Limb (tissue), 2 donors: ENCODE results near the gene PLXNA2.

Source experiments
- DNase-seq, 2 donors: peaks; one replicate each; pipeline ENCODE4 v3.0.0-alpha.2; 2016; ENCODE audit errors: extremely low spot score in 2 of 2

The PLXNA2 gene

DNA sequence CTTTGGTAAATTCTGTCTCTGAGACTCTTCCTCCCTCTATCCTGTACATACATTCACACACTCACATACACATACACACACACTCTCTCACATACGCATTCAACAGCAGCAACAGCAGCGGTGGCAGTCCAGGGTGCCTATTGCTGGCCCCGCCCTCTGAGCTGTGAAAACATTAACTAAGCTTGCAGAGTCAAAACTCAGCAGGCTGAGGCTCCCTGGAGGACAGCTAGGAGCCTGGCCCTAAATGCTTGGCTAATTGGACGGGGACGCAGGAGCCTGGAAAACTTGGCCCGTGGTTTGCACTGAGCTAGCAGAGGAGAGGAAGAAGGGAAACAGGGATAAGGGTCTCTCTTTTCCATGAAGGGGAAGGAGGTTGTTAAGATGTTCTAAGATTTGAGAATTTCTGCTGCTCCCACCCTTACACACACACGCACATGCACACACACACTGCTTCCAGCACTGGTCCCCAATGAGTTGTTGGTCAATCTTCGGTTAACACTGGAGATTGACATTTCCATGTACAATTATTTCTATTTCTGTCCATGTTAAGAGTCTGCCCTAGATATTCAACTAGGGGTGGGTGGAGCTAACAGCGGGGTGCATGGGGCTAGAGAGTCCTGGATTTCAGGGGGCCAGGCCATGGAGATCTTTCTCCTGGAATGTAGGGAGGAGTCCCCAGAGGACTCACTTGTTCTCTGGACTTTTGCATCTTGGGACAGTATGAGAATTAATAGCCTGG lies 94.2 kb downstream of the PLXNA2 start:
- no peak for DNase-seq

DNA sequence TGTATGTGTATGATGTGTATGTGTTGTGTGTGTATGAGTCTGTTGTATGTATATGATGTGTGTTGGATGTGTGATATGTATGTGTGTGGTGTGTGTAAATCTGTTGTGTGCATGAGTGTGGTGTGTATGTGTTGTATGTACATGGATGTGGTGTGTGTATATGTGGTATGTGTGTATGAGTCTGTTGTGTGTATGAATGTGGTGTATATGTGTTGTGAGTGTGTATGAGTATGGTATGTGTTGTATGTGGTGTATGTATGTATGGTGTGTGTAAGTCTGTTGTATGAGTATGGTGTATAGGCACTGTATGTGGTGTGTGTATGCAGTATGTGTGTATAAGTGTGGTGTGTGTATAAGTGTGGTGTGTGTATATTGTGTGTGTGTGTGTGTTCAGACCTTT lies 95.0 kb downstream of the PLXNA2 start:
- DNase-seq: no peak

DNA sequence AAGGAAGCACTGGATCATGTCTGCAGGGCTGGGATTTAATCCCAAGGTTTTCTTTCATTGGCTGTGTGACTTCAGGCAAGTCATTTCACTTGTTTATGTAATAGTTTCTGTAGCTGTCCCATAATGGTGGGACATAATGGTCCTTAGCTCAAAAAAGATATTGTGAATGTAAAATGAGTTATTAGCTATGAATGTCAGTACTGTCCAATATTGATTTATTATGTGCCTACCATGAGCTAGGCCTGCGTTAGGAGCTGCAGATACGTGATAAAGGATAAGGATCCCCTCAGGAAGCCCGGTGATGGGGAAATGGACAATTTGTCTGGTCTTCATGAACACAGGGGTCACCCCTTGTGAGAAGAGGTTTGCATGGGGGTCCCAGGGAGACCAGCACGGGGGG lies 95.8 kb downstream of the PLXNA2 start:
- DNase-seq: no peak

DNA sequence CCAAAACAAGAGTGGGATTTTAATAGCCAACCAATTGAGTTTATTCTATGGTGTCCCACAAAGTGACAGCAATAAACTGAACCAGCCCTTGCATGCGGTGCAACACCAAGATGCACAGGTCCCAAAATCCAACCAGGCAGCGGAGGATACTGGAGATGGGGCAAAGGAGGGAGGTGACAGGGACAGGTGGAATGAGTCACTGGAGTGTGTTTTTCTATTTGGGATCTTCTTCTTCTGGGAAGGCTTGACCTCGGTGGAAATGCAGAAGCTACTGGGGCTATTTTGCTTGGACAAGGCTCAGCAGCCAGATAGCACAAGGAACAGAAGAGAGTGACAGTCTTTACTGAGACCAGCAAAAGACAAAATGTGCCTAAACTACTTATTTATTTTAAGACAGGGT lies 97.5 kb downstream of the PLXNA2 start:
- no peak for DNase-seq

DNA sequence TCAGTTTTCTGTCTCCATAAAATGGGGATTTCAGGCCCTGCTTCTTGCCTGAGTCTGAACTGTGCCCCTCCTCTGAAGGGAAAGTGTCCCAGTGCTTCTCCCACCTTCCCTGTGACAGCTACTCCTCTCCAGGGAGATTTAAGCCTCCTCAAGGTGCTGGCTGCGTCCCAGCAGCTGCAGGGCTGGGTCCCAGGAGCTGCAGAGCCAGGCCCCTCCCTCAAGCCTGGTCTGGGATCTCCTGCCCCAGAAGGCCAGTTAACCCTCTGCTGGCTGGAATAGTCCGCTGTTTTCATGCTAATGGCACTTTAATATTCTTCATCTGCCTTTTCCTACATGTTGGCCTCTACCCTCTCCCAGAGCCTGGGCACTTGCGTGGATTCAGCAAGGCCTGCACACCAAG lies 99.0 kb downstream of the PLXNA2 start:
- no peak for DNase-seq

DNA sequence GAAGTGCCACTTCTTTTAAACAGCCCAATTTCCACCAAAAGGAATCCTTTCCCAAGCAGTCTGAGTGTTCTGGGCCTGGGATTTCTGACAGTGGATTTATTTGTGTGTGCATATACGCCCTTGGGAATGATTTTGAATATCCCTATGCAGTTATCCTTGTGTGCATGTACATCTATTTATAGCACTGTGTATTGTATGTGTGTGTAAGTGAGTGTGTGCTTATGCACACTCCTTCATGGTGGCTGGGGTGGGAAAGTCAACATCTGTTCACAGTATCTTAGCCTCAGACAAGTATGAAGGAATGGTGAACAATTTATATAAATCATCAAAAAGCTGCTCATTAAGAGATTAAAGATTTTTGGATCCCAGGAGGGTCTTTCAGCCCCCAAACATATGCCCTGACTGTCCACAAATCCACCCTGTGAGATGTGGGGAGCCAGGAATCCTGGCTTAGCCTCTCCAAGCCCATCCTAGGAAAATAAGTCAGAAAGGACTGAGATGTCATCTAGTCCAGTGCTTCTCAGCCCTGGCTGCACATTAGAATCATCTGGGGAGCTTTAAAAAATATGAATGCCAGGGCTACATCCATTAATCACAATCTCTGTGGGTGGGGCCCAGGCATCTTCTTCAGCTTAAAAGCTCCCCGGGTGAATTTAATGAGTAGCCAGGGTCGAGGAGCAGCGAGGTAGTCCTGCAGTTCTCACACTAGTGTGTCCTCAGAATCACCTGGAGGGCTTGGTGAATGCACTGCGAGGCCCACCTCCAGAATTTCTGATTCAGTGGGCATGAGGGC lies 101.4 kb downstream of the PLXNA2 start:
- no peak for DNase-seq

DNA sequence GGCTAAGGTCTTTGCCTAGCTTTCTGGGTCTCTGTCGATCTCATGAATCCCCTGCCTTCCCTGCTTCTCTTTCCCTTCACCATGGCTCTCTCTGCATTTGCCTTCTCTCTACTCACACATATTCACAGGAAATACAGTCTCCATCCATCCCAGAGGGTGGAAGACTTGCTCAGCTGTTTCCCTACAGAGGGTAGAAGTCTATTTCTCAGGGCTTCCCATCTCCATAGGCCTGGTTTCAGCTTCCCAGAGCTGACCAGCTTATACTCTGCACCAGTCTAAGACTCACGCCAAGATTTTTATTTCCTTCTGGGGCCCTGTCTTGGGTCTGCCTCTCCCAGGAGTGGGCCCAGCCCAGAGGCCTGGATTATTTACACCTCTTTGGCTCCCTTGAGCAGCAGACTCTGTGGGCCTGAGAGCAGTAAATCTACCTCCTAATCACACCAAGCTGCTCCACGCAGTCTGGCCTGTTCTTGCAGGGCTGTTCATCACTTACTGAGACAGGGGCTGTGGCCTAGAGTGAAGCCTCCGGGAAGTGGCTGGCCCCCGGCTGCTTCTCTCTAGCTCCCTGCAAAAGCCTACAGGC lies 102.5 kb downstream of the PLXNA2 start:
- DNase-seq: peak in 1 of 2 donors; percentile 67

DNA sequence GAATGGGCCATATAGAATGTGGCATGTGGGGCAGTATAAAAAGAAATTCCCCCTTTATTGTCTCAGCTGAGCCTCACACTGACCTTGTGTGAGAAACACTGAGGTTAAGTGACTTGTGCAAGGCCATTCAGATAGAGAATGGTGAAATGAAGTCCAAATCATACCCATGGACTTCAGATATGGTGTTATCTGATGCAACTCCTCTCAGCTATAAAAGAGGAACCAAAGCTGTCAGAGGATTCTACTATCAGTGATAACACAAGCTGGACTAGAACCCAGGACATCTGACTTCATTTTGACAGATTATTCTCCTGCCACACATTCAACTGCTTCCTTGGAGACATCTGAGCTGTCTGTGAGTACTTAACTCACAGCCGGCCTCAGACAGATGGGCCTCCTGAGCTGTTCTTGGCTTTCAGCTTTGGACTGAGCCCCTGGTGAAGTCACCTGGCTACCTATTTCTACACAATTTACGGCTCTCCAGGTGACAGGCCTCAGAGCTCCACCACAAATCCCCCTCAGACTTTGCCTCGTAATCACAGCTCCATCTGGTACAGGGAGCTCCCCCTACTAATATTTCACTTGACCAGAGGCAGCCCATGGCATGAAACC lies 104.6 kb downstream of the PLXNA2 start:
- no peak for DNase-seq

DNA sequence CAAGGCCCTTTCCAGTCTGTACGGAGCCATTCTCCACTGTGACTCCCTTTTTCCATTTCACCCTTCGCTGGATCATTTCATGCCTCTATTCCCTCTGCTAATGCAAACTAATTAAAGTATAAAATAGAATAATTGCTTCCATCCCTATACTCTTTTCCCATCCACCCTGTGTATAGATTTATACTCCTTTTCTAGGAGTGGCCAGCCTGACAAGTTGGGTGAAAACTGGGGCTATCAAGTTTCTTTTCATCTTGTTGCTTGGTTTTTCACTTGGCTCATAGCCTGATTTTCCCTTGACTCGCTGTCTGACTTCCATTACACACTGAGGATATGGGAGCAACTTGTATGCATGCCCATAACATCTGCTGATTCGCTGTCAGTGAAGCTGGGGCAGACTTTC lies 107.0 kb downstream of the PLXNA2 start:
- DNase-seq: peak in 1 of 2 donors; percentile 40

DNA sequence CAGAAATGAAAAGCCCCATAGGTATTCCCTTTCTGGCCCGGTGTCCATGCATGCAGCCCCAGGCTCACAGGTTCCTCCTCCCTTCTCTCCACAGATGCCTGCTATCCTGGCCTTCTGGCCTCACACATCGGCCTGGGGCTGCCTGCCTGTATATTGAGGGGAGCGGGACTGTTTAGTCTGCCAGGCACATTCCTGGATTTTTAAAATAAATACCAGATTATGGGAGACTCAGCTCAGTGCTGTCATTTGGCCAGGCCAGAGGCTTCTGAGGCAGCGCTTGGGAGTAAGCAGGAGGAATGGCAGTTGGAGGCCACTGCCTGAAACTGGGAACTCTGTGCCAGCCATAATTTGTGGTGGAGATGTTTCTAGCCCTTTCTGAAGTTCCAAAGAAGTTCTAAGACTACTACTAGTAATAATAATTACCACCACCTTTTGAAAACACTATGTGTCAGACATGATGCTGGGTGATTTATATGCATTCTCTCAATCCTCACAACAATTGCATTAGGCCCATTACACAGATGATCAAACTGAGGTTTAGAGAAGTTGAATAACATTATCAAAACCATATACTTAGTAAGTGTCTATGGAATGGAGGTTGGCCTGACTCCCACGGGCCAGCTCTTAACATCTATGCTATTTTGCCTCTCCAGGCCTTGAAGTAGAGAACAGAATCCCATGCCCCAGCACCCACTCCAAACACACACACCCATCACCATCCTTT lies 107.6 kb downstream of the PLXNA2 start:
- no peak for DNase-seq

DNA sequence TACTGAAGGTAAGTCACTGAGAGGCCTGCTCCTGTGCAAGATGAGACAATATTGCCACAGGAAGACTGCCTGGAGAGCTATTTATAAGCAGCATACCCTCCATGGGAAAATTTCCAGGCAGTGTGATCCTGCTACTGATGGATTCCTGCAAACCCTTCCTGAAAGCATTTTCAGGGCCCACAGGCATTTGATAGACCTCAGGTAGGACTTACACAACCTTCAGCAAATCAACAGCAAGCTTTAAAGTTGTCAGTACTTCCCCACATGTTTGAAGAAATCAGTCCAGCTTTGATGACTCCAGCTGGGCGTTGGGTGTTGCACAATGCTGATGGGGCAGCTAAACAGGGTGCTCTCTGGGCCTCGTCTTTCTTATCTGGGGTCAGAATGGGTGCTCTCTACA lies 108.8 kb downstream of the PLXNA2 start:
- DNase-seq: no peak

DNA sequence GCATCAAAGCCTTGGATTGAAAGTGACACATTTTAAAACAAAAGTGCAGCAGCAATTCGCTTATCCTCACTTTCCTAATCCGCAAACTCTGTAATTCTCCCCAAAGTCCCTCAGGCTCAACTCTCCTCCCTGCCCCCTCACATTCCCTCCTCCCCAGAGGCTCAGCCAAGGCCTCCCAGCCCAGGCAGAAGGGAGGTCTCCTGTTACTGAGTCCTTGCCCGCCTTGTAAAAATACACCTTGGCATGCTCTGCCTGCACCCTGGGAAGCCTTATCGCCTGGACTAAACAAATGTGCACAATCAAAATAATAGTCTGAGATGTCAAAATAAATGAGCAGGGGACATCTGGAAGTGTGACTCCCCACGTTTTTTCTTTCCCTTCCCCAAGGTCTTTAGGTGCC lies 109.7 kb downstream of the PLXNA2 start:
- no peak for DNase-seq

DNA sequence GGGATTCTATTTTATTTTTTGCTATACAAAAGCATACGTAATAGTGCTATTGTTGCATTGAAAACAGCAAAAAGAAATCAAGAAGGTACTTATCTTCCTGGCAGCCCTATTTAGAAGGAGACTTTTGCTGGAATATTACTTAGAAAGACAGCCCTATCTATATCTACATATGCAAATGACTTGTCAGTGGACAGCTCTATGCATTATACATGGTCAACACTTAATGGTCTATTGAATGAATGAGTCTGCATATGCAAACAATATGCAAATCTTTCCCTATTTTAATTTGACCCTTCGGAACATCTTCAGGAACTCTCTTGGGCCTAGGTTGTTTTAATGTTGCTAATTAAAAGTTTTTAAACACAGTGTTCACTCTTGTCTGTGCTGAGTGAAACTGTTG lies 110.8 kb downstream of the PLXNA2 start:
- DNase-seq: no peak

DNA sequence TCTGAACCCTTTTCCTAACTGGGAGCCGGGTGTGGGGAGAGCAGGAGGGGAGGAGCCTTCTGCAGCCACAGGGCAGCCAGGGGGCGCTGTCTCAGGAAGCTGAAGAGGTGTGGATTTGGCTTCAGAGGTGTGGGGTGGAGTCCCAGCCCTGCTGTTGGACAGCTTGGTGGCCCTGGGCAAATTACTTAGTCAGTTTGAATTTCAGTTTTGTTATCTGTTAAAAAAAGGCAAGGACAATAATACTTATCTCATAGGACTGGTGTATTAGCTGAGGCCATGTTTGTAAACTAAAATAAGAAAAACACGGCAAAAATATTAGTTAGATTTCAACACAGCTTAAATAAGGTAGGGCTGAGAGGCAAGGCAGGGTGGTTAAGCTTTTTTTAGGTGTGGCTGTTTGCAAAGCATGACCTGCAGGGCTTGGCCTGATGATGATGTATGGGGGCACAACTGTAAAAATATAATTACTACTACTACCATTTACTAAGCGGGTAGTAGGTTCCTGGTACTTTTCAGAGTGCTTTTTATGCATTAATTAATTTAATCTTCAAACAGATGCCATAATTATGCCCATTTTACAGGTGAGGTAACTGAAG lies 111.8 kb downstream of the PLXNA2 start:
- peak in 1 of 2 donors; percentile 79 for DNase-seq

DNA sequence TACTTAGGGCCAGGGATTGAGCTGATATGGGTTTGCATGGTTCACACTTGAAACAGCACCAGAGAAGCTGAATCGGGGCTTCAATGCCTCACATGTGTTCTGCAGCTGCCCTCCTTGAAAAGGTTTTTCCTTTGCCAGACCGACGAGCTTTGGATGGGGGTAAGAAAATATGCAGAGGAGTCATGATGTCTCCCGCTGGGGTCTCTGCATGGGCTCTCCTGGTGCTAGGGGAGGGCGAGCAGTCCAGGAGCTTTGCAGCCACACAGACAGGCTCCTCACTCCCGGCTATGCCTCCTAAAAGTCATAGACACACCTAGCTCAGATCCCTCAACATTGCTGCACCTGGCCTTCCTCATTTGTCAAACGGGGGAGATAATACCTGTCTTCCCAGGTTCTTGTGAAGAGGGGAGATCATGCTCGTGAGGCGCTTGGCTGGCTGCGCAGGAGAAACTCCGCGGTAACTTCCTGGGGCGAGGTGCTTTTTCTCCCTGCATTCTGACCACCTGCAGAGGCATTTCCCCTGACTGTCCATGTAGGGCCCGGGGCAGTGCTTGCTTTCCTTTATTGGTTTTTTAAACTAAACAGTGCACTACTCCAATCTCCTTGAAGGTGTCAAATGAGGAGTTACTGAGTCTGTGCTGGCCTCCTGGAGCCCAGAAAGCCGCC lies 112.4 kb downstream of the PLXNA2 start:
- DNase-seq: no peak

DNA sequence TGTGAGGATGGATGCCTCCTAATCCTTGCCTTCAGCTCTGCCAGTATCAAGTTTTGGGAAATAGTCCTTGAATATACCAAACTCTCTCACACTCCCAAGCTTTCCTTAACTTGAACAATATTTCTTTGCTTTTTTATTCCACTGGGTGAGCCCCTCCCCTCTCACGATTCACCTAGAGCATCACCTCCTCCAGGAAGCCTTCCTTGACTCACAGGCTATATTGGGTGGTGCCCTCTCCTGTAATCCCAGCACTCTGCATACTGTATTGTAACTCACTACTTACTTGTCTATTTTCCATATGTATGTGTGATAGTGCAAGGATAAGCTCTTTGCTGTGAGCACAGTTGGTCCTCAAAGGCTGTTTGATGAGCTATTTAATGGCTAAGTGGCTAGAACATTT lies 114.7 kb downstream of the PLXNA2 start:
- DNase-seq: no peak

DNA sequence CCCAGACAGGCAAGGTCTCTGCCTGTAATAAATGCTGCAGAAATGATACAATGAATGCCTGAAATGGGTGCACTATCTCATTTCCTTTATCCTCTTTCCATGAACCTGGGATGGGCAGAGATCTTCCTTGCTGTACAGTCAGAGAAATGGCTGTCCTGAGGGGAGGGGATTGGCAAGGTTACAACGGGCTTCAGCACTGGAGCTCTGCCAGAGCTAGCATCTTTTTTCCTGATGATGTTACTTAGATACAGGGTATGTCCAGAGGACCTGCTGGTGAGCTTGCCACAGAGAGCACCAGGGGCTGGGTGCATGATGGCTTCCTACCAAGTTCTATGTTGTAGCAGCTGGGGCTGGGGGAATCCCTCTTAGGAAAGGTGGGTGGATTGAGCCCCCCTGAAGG lies 115.1 kb downstream of the PLXNA2 start:
- DNase-seq: no peak

DNA sequence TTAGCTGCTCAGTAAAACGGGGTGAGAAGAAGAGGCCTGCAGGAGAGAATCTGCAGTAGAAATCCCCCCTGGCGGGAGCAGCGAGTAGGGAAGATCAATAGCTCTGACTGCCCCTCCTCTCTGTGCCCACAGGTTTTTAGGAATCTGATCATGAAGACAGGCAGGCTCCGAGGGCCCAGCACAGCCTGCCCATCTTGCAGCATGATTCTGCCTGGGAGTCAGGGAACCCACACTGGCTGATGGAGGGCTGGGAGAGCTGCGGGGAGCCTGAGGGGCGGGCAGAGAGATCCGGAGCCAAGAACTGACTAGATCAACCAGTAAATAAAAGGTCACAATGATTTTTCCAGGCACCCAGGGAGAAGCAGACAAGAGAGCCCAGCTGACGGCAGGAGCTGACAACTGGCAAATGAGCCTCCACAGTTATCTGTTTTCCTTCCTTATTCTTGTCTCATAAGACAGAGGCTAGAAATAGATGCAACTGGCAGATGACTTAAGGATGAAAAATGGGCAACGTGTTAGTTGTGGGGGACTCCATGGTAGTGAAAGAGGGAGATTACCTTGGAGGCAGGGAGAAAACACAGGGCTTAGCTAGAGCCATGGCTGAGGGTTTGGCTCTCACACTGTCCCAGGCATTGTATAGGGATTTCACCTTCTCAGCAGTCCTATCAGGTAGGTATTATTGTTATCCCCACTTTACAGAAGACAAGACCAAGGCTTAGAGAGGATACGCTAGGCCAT lies 116.2 kb downstream of the PLXNA2 start:
- no peak for DNase-seq

DNA sequence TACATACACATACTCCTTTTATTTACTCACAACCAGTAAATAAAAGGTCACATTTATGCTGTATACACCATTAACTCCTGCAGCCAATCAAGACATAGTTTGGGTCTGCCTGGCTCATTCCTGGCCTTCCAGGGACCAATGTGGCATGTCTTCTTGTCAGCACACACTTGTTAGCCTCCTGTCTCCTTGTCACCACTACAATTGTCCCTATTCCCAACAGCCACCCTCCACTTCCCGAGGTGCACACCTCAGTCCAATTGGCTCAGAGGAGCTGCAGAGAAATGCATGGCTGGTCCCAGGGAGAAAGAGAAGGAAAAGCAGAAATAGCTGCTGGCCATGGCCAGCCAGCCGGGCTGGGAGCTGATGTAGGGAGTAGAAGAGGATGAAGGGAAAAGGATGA lies 116.9 kb downstream of the PLXNA2 start:
- no peak for DNase-seq

DNA sequence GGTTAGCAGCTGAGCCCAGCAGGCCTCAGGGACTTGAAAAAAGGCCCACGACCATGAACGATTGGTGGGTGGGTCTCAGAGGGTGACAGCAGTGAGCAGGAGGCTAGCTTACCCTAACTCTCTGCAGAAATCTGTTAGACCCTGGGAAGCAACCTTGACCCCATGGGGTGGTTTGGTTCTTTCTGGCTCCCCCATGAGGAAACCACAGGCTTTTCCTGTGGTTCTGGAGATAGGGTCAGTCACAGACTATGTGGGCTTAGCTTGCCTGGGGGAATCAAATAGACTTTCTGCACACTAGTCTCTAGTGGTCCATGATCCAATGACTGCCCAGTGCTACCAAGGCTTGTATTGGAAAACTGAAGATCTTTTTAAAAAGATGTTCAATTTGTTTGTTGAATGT lies 118.1 kb downstream of the PLXNA2 start:
- DNase-seq: no peak
